HCT116 (cell line): ENCODE data around the gene MTO1. TPM values are rescaled to one million over a fixed set of nuclear protein-coding genes. Genes with fewer than 3 reads are reported as not detected.

Experiments
- ATAC-seq: fragments of 200-7000 bp; cut with Tn5 transposase; 2 replicates; pipeline ENCODE4 v1.9.1; 2020; ENCODE audit warnings: mild to moderate bottlenecking, moderate library complexity
- BruUV-seq: library from RNA; stranded (reverse); fragments of 400-500 nt; replicated peaks from 2 replicates; lab custom pipeline; 2021; lab: Mats Ljungman, UMichigan
- CTCF ChIA-PET: fragments of 300-600 bp; sonication (Branson Sonifier 250); formaldehyde crosslinking; loops from one replicate; lab custom pipeline; 2021; ENCODE audit warnings: antibody characterized with exemption; lab: Charles Lee
- POLR2A ChIA-PET: fragments of 300-600, 350-600 bp; sonication (Branson Sonifier 250); formaldehyde crosslinking; loops from one replicate; lab custom pipeline; 2021; ENCODE audit warnings: antibody characterized with exemption; lab: Charles Lee
- RAD21 ChIA-PET, 2 experiments: fragments of 300-600 bp; sonication (Branson Sonifier 250); formaldehyde crosslinking; loops; one replicate each; lab custom pipeline; 2023; ENCODE audit warnings: low total read pairs in 2 of 2; ENCODE audit not compliant: uncharacterized antibody in 2 of 2, unreplicated experiment in 2 of 2, low non-redundant PET in 1 of 2; lab: Charles Lee
- DNase-seq: peaks from one replicate; pipeline ENCODE4 v3.0.0-alpha.2; 2010; ENCODE audit warnings: low read depth, low spot score
- H2AFZ ChIP-seq: fragments of 200-600 bp; shearing (Covaris generic), sonication (generic); 2 replicates; pipeline ENCODE4 v1.6.1; 2017; ENCODE audit warnings: low read depth, mixed run types, mixed read lengths, antibody characterized with exemption, low read length; ENCODE audit not compliant: poor library complexity, severe bottlenecking
- H3K27ac ChIP-seq: 2 replicates; pipeline ENCODE4 v1.5.1; 2012; ENCODE audit warnings: low read depth, low read length
- H3K27me3 ChIP-seq: fragments of 200-600 bp; sonication (generic); 2 replicates; pipeline ENCODE4 v1.6.1; 2016; ENCODE audit warnings: mixed run types, low read length, mixed read lengths; ENCODE audit not compliant: insufficient read depth
- H3K36me3 ChIP-seq, 2 experiments: fragments of 200-500 bp in 1 of 2; fragments of 200-600 bp in 1 of 2; sonication (Bioruptor generic) in 1 of 2; sonication (generic) in 1 of 2; 2 replicates each; pipeline versions ENCODE4 v1.5.1 to v1.6.1; 2014 to 2016; ENCODE audit warnings: low read length in 2 of 2, inconsistent platforms in 1 of 2, mixed read lengths in 1 of 2, mixed run types in 1 of 2; ENCODE audit not compliant: insufficient read depth in 2 of 2, control insufficient read depth in 1 of 2
- H3K4me1 ChIP-seq, 2 experiments: fragments of 200-600 bp in 1 of 2; sonication (generic) in 1 of 2; 2 replicates each; pipeline versions ENCODE4 v1.5.1 to v1.6.1; 2012 to 2017; ENCODE audit warnings: low read length in 2 of 2, inconsistent platforms in 1 of 2, mild to moderate bottlenecking in 1 of 2, mixed read lengths in 1 of 2, mixed run types in 1 of 2, moderate library complexity in 1 of 2; ENCODE audit not compliant: insufficient read depth in 2 of 2, control insufficient read depth in 1 of 2
- H3K4me2 ChIP-seq: fragments of 200-600 bp; sonication (generic); 2 replicates; pipeline ENCODE4 v1.6.1; 2017; ENCODE audit warnings: mixed run types, low read length, mixed read lengths
- H3K4me3 ChIP-seq, 2 experiments: fragments of 200-600 bp in 1 of 2; sonication (generic) in 1 of 2; replicated peaks in 1 of 2; 2 replicates each; pipeline ENCODE4 v1.5.1; 2011 to 2016; ENCODE audit warnings: low read length in 2 of 2, control low read depth in 1 of 2, low read depth in 1 of 2, mild to moderate bottlenecking in 1 of 2, mixed read lengths in 1 of 2, mixed run types in 1 of 2
- H3K79me2 ChIP-seq: fragments of 200-600 bp; sonication (generic); 2 replicates; pipeline ENCODE4 v1.6.1; 2017; ENCODE audit warnings: mild to moderate bottlenecking, mixed run types, low read length, moderate library complexity, mixed read lengths; ENCODE audit not compliant: insufficient read depth
- H3K9ac ChIP-seq: fragments of 200-600 bp; sonication (generic); 2 replicates; pipeline ENCODE4 v1.6.1; 2016; ENCODE audit warnings: low read length, mixed read lengths
- H3K9me2 ChIP-seq: fragments of 200-600 bp; sonication (generic), shearing (Covaris generic); 2 replicates; pipeline ENCODE4 v1.6.1; 2017; ENCODE audit warnings: mixed run types, mild to moderate bottlenecking, moderate library complexity; ENCODE audit not compliant: insufficient read depth
- H3K9me3 ChIP-seq, 2 experiments: fragments of 200-500 bp in 1 of 2; fragments of 200-600 bp in 1 of 2; sonication (Bioruptor generic) in 1 of 2; sonication (generic) in 1 of 2; 2 replicates each; pipeline ENCODE4 v1.6.1; 2014 to 2017; ENCODE audit warnings: low read length in 2 of 2, mixed read lengths in 2 of 2, inconsistent platforms in 1 of 2, low read depth in 1 of 2, mild to moderate bottlenecking in 1 of 2, mixed run types in 1 of 2, moderate library complexity in 1 of 2; ENCODE audit not compliant: control insufficient read depth in 1 of 2, insufficient read depth in 1 of 2
- H4K20me1 ChIP-seq: fragments of 200-600 bp; sonication (generic), shearing (Covaris generic); 2 replicates; pipeline ENCODE4 v1.6.1; 2017; ENCODE audit warnings: mixed run types, mild to moderate bottlenecking, moderate library complexity; ENCODE audit not compliant: insufficient read depth
- CEBPB ChIP-seq: IDR thresholded peaks from 2 replicates; pipeline ENCODE4 v1.6.1; 2012; ENCODE audit warnings: low read depth
- CTCF ChIP-seq, 3 experiments: fragments of 200-600 bp in 1 of 3; sonication (generic) in 1 of 3; IDR thresholded peaks in 2 of 3; conservative IDR thresholded peaks in 1 of 3; 2 replicates each; pipeline ENCODE4 v1.5.1; 2012 to 2017; ENCODE audit warnings: low read depth in 2 of 3, low read length in 2 of 3, antibody characterized with exemption in 1 of 3, borderline replicate concordance in 1 of 3, control low read depth in 1 of 3, mild to moderate bottlenecking in 1 of 3, mixed read lengths in 1 of 3, mixed run types in 1 of 3, moderate library complexity in 1 of 3; ENCODE audit not compliant: insufficient read depth in 1 of 3
- EGR1 ChIP-seq: IDR thresholded peaks from 2 replicates; pipeline ENCODE4 v1.6.1; 2012; ENCODE audit warnings: low read depth
- ELF1 ChIP-seq: IDR thresholded peaks from 2 replicates; pipeline ENCODE4 v1.6.1; 2012; ENCODE audit warnings: low read depth, borderline replicate concordance
- EZH2 ChIP-seq: fragments of 200-600 bp; sonication (generic); IDR thresholded peaks from 2 replicates; pipeline ENCODE4 v1.6.1; 2017; ENCODE audit warnings: antibody characterized with exemption, mixed run types
- EZH2phosphoT487 ChIP-seq: fragments of 200-600 bp; IDR thresholded peaks from 2 replicates; pipeline ENCODE4 v1.6.1; 2018; ENCODE audit warnings: antibody characterized with exemption, borderline replicate concordance
- SIN3A ChIP-seq: IDR thresholded peaks from 2 replicates; pipeline ENCODE4 v1.6.1; 2012; ENCODE audit warnings: low read depth
- SRF ChIP-seq: IDR thresholded peaks from 2 replicates; pipeline ENCODE4 v1.6.1; 2012; ENCODE audit warnings: low read depth
- TCF7L2 ChIP-seq: IDR thresholded peaks from 2 replicates; pipeline ENCODE4 v1.7.0; 2011; ENCODE audit warnings: borderline replicate concordance, inconsistent platforms; ENCODE audit not compliant: insufficient read depth, insufficient read length; ENCODE audit errors: extremely low read depth
- YY1 ChIP-seq: IDR thresholded peaks from 2 replicates; pipeline ENCODE4 v1.6.1; 2011; ENCODE audit warnings: low read length, low read depth, moderate library complexity, mild to moderate bottlenecking; ENCODE audit not compliant: insufficient replicate concordance; ENCODE audit errors: extremely low read depth
- ZFX ChIP-seq: fragments of 450-650 bp; IDR thresholded peaks from 2 replicates; pipeline ENCODE4 v1.6.1; 2017
- ZNF274 ChIP-seq: fragments of 200-500 bp; sonication (Bioruptor generic); IDR thresholded peaks from 2 replicates; pipeline ENCODE4 v1.6.1; 2014; ENCODE audit warnings: mild to moderate bottlenecking, low read depth, low read length, inconsistent platforms
- intact Hi-C: fragments of 100-400 bp; cut with micrococcal nuclease; formaldehyde crosslinking; loops from 2 replicates; pipeline ENCODE4 v1.10.0; 2022
- total RNA-seq: library from RNA; stranded (reverse); gene quantifications from one replicate; pipeline ENCODE4 v1.2.1, GENCODE V29; 2021; ENCODE audit not compliant: unreplicated experiment

The MTO1 gene
- total RNA-seq, 1 experiment from 2014 or later = 40.1 TPM

GRCh38 chr6:73537677-73538076 lies 76.1 kb downstream of the MTO1 start:
- ChIA-PET POLR2A (interaction anchor here (1.5 kb wide), 1 partner anchor 16 kb away, joined by 5 read pairs; no protein-coding TSS in a partner anchor), RAD21 (no interaction called here), CTCF (no interaction called here)
- Histone ChIP-seq H3K36me3 (no peaks in the 10 kb centered on the region), H3K9ac (no peak overlapping the region), H3K4me1 (no peaks in the 10 kb centered on the region), H3K27me3 (no peaks in the 10 kb centered on the region), H3K4me2 (no peak overlapping the region), H3K27ac (no peak overlapping the region), H2AFZ (no peak overlapping the region), H3K4me3 (no peak overlapping the region), H3K79me2 (no peaks in the 10 kb centered on the region), H3K9me3 (no peaks in the 10 kb centered on the region), H4K20me1 (no peaks in the 10 kb centered on the region), H3K9me2 (no peaks in the 10 kb centered on the region)
- DNase-seq (no peak), ATAC-seq (no peak)
- intact Hi-C loops = no loop called here
- no peak for TF ChIP-seq TCF7L2
- TF ChIP-seq EGR1 = no peak
- TF ChIP-seq ELF1 = no peak
- no peak for TF ChIP-seq EZH2phosphoT487
- TF ChIP-seq ZFX = no peak
- TF ChIP-seq SIN3A = no peak
- TF ChIP-seq YY1 = no peak
- TF ChIP-seq CEBPB = no peak
- TF ChIP-seq CTCF (IDR thresholded peaks at IDR 0.05 in 2 of 3, conservative IDR thresholded peaks at IDR 0.05 in 1 of 3; ENCODE audit: borderline replicate concordance in 1 of 3, insufficient read depth in 1 of 3, low read depth in 2 of 3, low read length in 2 of 3) = no peak
- no peak for TF ChIP-seq ZNF274
- no peak for TF ChIP-seq SRF
- TF ChIP-seq EZH2 = no peak
- BruUV-seq = no TSS peak
